Measurements from ENCODE around the gene SNX5. TPM values are rescaled to one million over a fixed set of nuclear protein-coding genes. Genes with fewer than 3 reads are reported as not detected.
A peak's percentile ranks its signal among the peaks of the same experiment; 100 is the strongest.

Gene SNX5
- total and polyA plus RNA-seq, 2 of the 13 experiments (the other 11 are each of a cell fraction or from before 2014, with no cell fraction given) = 664 to 1,040 TPM

- peak; percentile 92 for TF ChIP-seq ZNF629 (CRISPR knock-in tag; conservative IDR thresholded peaks at IDR 0.05)
- TF ChIP-seq ZNF224 (CRISPR knock-in tag; IDR thresholded peaks at IDR 0.05) = peak; percentile 88; the same call in 1 of the 2 replicates
- TF ChIP-seq ZMYM2 (CRISPR knock-in tag; IDR thresholded peaks at IDR 0.05) = 0 out of 2 replicates have a peak, but pooled peaks have one; percentile 38
- TF ChIP-seq TFE3 (CRISPR knock-in tag; IDR thresholded peaks at IDR 0.05) = peak; percentile 85
- peak; percentile 60; the same call in 1 of the 2 replicates for TF ChIP-seq ZNF331 (CRISPR knock-in tag; IDR thresholded peaks at IDR 0.05)
- no peak for TF ChIP-seq TFDP2 (CRISPR knock-in tag; IDR thresholded peaks at IDR 0.05)
- 0 out of 2 replicates have a peak, but pooled peaks have one; percentile 18 for TF ChIP-seq FUBP1 (CRISPR knock-in tag; IDR thresholded peaks at IDR 0.05; ENCODE audit: borderline replicate concordance)
- peak; percentile 52; the same call in 1 of the 2 replicates for TF ChIP-seq ZNF441 (CRISPR knock-in tag; IDR thresholded peaks at IDR 0.05; ENCODE audit: borderline replicate concordance)
- no peak for TF ChIP-seq FOXO1 (CRISPR knock-in tag; IDR thresholded peaks at IDR 0.05)
- peak; percentile 47; the same call in 1 of the 2 replicates for TF ChIP-seq ZNF609 (CRISPR knock-in tag; IDR thresholded peaks at IDR 0.05; ENCODE audit: borderline replicate concordance)
- TF ChIP-seq RXRB (CRISPR knock-in tag; IDR thresholded peaks at IDR 0.05; ENCODE audit: borderline replicate concordance) = peak; percentile 28; the same call in 1 of the 2 replicates
- TF ChIP-seq HNF4A (CRISPR knock-in tag; IDR thresholded peaks at IDR 0.05) = no peak
- TF ChIP-seq ZNF205 (CRISPR knock-in tag; IDR thresholded peaks at IDR 0.05) = 0 out of 2 replicates have a peak, but pooled peaks have one; percentile 53
- no peak for TF ChIP-seq ZIK1 (CRISPR knock-in tag; IDR thresholded peaks at IDR 0.05; ENCODE audit: borderline replicate concordance, low read depth)
- no peak for TF ChIP-seq AGO1 (IDR thresholded peaks at IDR 0.05; ENCODE audit: low read depth, low read length, poor library complexity, severe bottlenecking)
- TF ChIP-seq HNRNPUL1 (IDR thresholded peaks at IDR 0.05; ENCODE audit: low read depth, low read length) = no peak
- no peak for TF ChIP-seq ZNF766 (CRISPR knock-in tag; IDR thresholded peaks at IDR 0.05; ENCODE audit: borderline replicate concordance)
- TF ChIP-seq KLF9 (CRISPR knock-in tag; IDR thresholded peaks at IDR 0.05; ENCODE audit: low read depth) = no peak
- no peak for TF ChIP-seq ZNF660 (CRISPR knock-in tag; IDR thresholded peaks at IDR 0.05; ENCODE audit: borderline replicate concordance, low read depth)
- peak; percentile 50; the same call in 1 of the 2 replicates for TF ChIP-seq FOXA3 (CRISPR knock-in tag; IDR thresholded peaks at IDR 0.05)
These were observed 32.7 kb upstream of the SNX5 start (continued) for GRCh38 chr20:18001131-18001921.
